PC-3 (cell line): Measurements from ENCODE around the gene KCTD6. TPM values are rescaled to one million over a fixed set of nuclear protein-coding genes. Genes with fewer than 3 reads are reported as not detected.

Source experiments
- ATAC-seq: fragments of 200-7000 bp; cut with Tn5 transposase; 2 replicates; pipeline ENCODE4 v1.9.1; 2020; ENCODE audit warnings: mild to moderate bottlenecking, moderate library complexity
- BruUV-seq: library from RNA; stranded (reverse); fragments of 400-500 nt; replicated peaks from 2 replicates; lab custom pipeline; 2021; lab: Mats Ljungman, UMichigan
- CTCF ChIA-PET: fragments of 300-600 bp; sonication (Branson Sonifier 250); formaldehyde crosslinking; loops from one replicate; lab custom pipeline; 2022; ENCODE audit warnings: antibody characterized with exemption; lab: Charles Lee
- POLR2A ChIA-PET: fragments of 300-600 bp; sonication (Branson Sonifier 250); formaldehyde crosslinking; loops from one replicate; lab custom pipeline; 2022; ENCODE audit warnings: antibody characterized with exemption; ENCODE audit not compliant: unreplicated experiment; lab: Charles Lee
- DNase-seq: peaks from one replicate; pipeline ENCODE4 v3.0.0-alpha.2; 2015
- H2AFZ ChIP-seq: fragments of 300-600 bp; sonication (generic); 2 replicates; pipeline ENCODE4 v1.6.0; 2016; ENCODE audit warnings: antibody characterized with exemption, low read length
- H3F3A ChIP-seq: fragments of 300-600 bp; sonication (generic); one replicate; pipeline ENCODE4 v1.6.0; 2017; ENCODE audit warnings: antibody characterized with exemption, low read length, control low read depth, mild to moderate bottlenecking; ENCODE audit not compliant: unreplicated experiment
- H3K27ac ChIP-seq: fragments of 300-600 bp; sonication (generic); 2 replicates; pipeline ENCODE4 v1.5.1; 2016; ENCODE audit warnings: mild to moderate bottlenecking, low read length
- H3K27me3 ChIP-seq: fragments of 300-600 bp; sonication (generic); 2 replicates; pipeline ENCODE4 v1.6.1; 2016; ENCODE audit warnings: low read length, mixed read lengths
- H3K36me3 ChIP-seq: fragments of 300-600 bp; sonication (generic); 2 replicates; pipeline ENCODE4 v1.6.1; 2016; ENCODE audit warnings: low read depth, mixed run types, low read length, mixed read lengths
- H3K4me1 ChIP-seq: fragments of 300-600 bp; sonication (generic); 2 replicates; pipeline ENCODE4 v1.5.1; 2016; ENCODE audit warnings: low read length; ENCODE audit not compliant: insufficient read depth
- H3K4me2 ChIP-seq: fragments of 300-600 bp; sonication (generic); 2 replicates; pipeline ENCODE4 v1.6.0; 2016; ENCODE audit warnings: low read length
- H3K4me3 ChIP-seq: fragments of 300-600 bp; sonication (generic); 2 replicates; pipeline ENCODE4 v1.5.1; 2016; ENCODE audit warnings: mild to moderate bottlenecking, low read length, mixed read lengths
- H3K79me2 ChIP-seq: fragments of 300-600 bp; sonication (generic); 2 replicates; pipeline ENCODE4 v1.6.1; 2017; ENCODE audit warnings: low read length, mixed read lengths
- H3K9ac ChIP-seq: fragments of 300-600 bp; sonication (generic); 2 replicates; pipeline ENCODE4 v1.6.0; 2016; ENCODE audit warnings: mild to moderate bottlenecking, low read length
- H3K9me2 ChIP-seq: fragments of 300-600 bp; sonication (generic); replicated peaks from 2 replicates; pipeline ENCODE4 v1.6.1; 2016; ENCODE audit warnings: mixed run types, low read length, mixed read lengths
- H3K9me3 ChIP-seq: fragments of 300-600 bp; sonication (generic); 2 replicates; pipeline ENCODE4 v1.6.1; 2016; ENCODE audit warnings: low read length, mixed read lengths
- H4K20me1 ChIP-seq: fragments of 300-600 bp; sonication (generic); 2 replicates; pipeline ENCODE4 v1.6.1; 2016; ENCODE audit warnings: low read length, mixed read lengths
- EZH2 ChIP-seq: fragments of 300-600 bp; sonication (generic); IDR thresholded peaks from one replicate; pipeline ENCODE4 v1.6.1; 2017; ENCODE audit warnings: antibody characterized with exemption, mild to moderate bottlenecking, low read length; ENCODE audit not compliant: unreplicated experiment
- EZH2phosphoT487 ChIP-seq: fragments of 300-600 bp; sonication (generic); IDR thresholded peaks from 2 replicates; pipeline ENCODE4 v1.6.1; 2018; ENCODE audit warnings: mild to moderate bottlenecking, antibody characterized with exemption, low read length, borderline replicate concordance
- intact Hi-C: fragments of 100-400 bp; cut with micrococcal nuclease; formaldehyde crosslinking; loops from 2 replicates; pipeline ENCODE4 v1.9.0; 2023
- total RNA-seq: library from RNA; depleted of rRNA; stranded (reverse); fragments of >200 nt; gene quantifications from 2 replicates; pipeline ENCODE4 v1.2.3, GENCODE V29; 2014
- TF ChIP-seq, protein P1 (sequence below): fragments of 300-600 bp; sonication (generic); conservative IDR thresholded peaks from 2 replicates; pipeline ENCODE4 v1.5.1; 2017; ENCODE audit warnings: antibody characterized with exemption, low read depth, mild to moderate bottlenecking, low read length

KCTD6 gene
- total RNA-seq, 1 experiment from 2014 or later, result 13.1 TPM

GRCh38 chr3:58508437-58508836 lies 16.5 kb downstream of the KCTD6 start:
- Histone ChIP-seq H3K4me3 (no peak overlapping the region), H3K27me3 (no peaks in the 10 kb centered on the region), H2AFZ (no peak overlapping the region), H3K9me2 (no peaks in the 10 kb centered on the region), H3K27ac (no peak overlapping the region), H3K79me2 (no peaks in the 10 kb centered on the region), H4K20me1 (no peaks in the 10 kb centered on the region), H3K9me3 (no peaks in the 10 kb centered on the region), H3K4me1 (peaks cover 8% of the 10 kb centered on the region; the same call in 1 of the 2 replicates), H3K4me2 (no peak overlapping the region), H3K36me3 (no peaks in the 10 kb centered on the region), H3F3A (no peaks in the 10 kb centered on the region), H3K9ac (no peak overlapping the region)
- DNase-seq (no peak), ATAC-seq (no peak)
- ChIA-PET POLR2A (no interaction called here), CTCF (no interaction called here)
- no peak for TF ChIP-seq EZH2
- TF ChIP-seq, protein P1, sequence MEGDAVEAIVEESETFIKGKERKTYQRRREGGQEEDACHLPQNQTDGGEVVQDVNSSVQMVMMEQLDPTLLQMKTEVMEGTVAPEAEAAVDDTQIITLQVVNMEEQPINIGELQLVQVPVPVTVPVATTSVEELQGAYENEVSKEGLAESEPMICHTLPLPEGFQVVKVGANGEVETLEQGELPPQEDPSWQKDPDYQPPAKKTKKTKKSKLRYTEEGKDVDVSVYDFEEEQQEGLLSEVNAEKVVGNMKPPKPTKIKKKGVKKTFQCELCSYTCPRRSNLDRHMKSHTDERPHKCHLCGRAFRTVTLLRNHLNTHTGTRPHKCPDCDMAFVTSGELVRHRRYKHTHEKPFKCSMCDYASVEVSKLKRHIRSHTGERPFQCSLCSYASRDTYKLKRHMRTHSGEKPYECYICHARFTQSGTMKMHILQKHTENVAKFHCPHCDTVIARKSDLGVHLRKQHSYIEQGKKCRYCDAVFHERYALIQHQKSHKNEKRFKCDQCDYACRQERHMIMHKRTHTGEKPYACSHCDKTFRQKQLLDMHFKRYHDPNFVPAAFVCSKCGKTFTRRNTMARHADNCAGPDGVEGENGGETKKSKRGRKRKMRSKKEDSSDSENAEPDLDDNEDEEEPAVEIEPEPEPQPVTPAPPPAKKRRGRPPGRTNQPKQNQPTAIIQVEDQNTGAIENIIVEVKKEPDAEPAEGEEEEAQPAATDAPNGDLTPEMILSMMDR, result no peak
- TF ChIP-seq EZH2phosphoT487, result no peak
- intact Hi-C loops, result no loop called here
- no TSS peak for BruUV-seq

GRCh38 chr3:58514405-58514804 lies 22.5 kb downstream of the KCTD6 start:
- H3K9ac ChIP-seq, result no peak overlapping the region
- no peaks in the 10 kb centered on the region for H3K9me2 ChIP-seq
- BruUV-seq, result no TSS peak
- no peaks in the 10 kb centered on the region for H3K79me2 ChIP-seq
- H2AFZ ChIP-seq, result no peak overlapping the region
- ChIA-PET POLR2A (no interaction called here), CTCF (no interaction called here)
- no peaks in the 10 kb centered on the region for H3K9me3 ChIP-seq
- no peak overlapping the region for H3K4me3 ChIP-seq
- no peak for DNase-seq
- intact Hi-C loops, result no loop called here
- no peaks in the 10 kb centered on the region for H3F3A ChIP-seq
- no peaks in the 10 kb centered on the region for H4K20me1 ChIP-seq
- H3K27me3 ChIP-seq, result no peaks in the 10 kb centered on the region
- no peaks in the 10 kb centered on the region for H3K36me3 ChIP-seq
- H3K27ac ChIP-seq, result no peak overlapping the region
- no peak for ATAC-seq
- TF ChIP-seq, protein P1, result no peak
- no peak for TF ChIP-seq EZH2
- no peak for TF ChIP-seq EZH2phosphoT487
- H3K4me1 ChIP-seq, result no peaks in the 10 kb centered on the region
- H3K4me2 ChIP-seq, result no peak overlapping the region

DNA sequence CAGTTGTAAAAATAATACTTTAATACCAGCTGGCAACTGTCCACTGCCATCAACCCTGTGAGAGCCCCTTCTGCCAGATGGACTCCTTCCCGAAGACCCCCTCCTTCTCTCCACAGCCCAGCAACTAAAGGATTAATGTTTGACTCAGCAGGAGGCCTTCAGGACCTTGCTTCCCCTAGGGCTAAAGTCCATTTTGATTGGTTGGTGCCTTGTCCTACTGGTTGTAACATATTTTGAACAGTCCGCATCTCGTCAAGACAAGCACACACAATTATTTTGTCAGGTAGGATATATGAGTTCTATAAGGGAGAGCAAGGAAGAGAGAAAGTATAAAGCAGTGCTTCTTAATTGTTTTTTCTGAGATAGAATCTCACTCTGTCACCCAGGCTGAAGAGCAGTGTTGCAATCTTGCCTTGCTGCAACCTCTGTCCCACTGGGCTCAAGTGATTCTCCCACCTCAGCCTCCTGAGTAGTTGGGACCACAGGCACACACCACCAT lies 26.4 kb downstream of the KCTD6 start:
- Histone ChIP-seq H3K9ac (no peak overlapping the region), H3K4me3 (no peak overlapping the region), H3K79me2 (no peaks in the 10 kb centered on the region), H3K27ac (no peak overlapping the region), H3K4me2 (no peak overlapping the region), H4K20me1 (no peaks in the 10 kb centered on the region), H3K36me3 (no peaks in the 10 kb centered on the region), H2AFZ (no peak overlapping the region), H3F3A (no peaks in the 10 kb centered on the region), H3K9me2 (no peaks in the 10 kb centered on the region), H3K9me3 (no peaks in the 10 kb centered on the region), H3K4me1 (no peaks in the 10 kb centered on the region), H3K27me3 (no peaks in the 10 kb centered on the region)
- no peak for ATAC-seq
- ChIA-PET POLR2A (no interaction called here), CTCF (no interaction called here)
- DNase-seq, result no peak
- no peak for TF ChIP-seq EZH2phosphoT487
- TF ChIP-seq, protein P1, result no peak
- no peak for TF ChIP-seq EZH2
- no TSS peak for BruUV-seq
- intact Hi-C loops, result no loop called here
